SK-N-SH (cell line): ENCODE data around the gene UBTD2. TPM values are rescaled to one million over a fixed set of nuclear protein-coding genes. Genes with fewer than 3 reads are reported as not detected.
"Not testable (repeated sequence)": the region's sequence is repeated elsewhere in the genome, so short reads cannot be mapped to it uniquely, and the experiment has no call there.

Source experiments
- CTCF ChIA-PET: fragments of 300-600, 350-600 bp; formaldehyde crosslinking; extraction: SDS; loops from one replicate; lab custom pipeline; 2021; lab: Yijun Ruan, JAX
- POLR2A ChIA-PET: fragments of 350-600 bp; sonication (Branson Sonifier 250); formaldehyde crosslinking; extraction: SDS; loops from one replicate; lab custom pipeline; 2020; ENCODE audit warnings: antibody characterized with exemption, inconsistent platforms; lab: Yijun Ruan, JAX
- DNase-seq: peaks from one replicate; pipeline ENCODE4 v3.0.0; 2012
- H2AFZ ChIP-seq: fragments of 200-600 bp; sonication (generic); 2 replicates; pipeline ENCODE4 v1.8.1; 2016; ENCODE audit warnings: antibody characterized with exemption, mild to moderate bottlenecking, low read depth
- H3F3A ChIP-seq: fragments of 200-600 bp; sonication (generic); replicated peaks from 2 replicates; pipeline ENCODE3; 2016; ENCODE audit warnings: antibody characterized with exemption, mild to moderate bottlenecking; ENCODE audit not compliant: insufficient read depth
- H3K27ac ChIP-seq, 2 experiments: fragments of 200-500 bp in 1 of 2; fragments of 200-600 bp in 1 of 2; sonication (Bioruptor generic) in 1 of 2; sonication (generic), shearing (Covaris generic) in 1 of 2; 2 replicates each; pipeline versions ENCODE4 v1.5.1 to v1.6.1; 2014 to 2016; ENCODE audit warnings: low read depth in 2 of 2, inconsistent platforms in 1 of 2, low read length in 1 of 2, mild to moderate bottlenecking in 1 of 2, mixed read lengths in 1 of 2
- H3K27me3 ChIP-seq: fragments of 200-600 bp; sonication (generic), shearing (Covaris generic); 2 replicates; pipeline ENCODE4 v1.6.1; 2016; ENCODE audit warnings: mixed run types; ENCODE audit not compliant: insufficient read depth
- H3K36me3 ChIP-seq, 2 experiments: fragments of 200-500 bp in 1 of 2; fragments of 200-600 bp in 1 of 2; sonication (Bioruptor generic) in 1 of 2; sonication (generic) in 1 of 2; replicated peaks in 1 of 2; 2 replicates each; pipeline versions ENCODE3 to v1.5.1; 2014 to 2016; ENCODE audit warnings: low read length in 1 of 2, mild to moderate bottlenecking in 1 of 2; ENCODE audit not compliant: insufficient read depth in 2 of 2, control insufficient read depth in 1 of 2
- H3K4me1 ChIP-seq, 2 experiments: fragments of 200-500 bp in 1 of 2; fragments of 200-600 bp in 1 of 2; sonication (Bioruptor generic) in 1 of 2; sonication (generic), shearing (Covaris generic) in 1 of 2; 2 replicates each; pipeline versions ENCODE4 v1.5.1 to v1.6.1; 2014 to 2016; ENCODE audit warnings: low read depth in 1 of 2, low read length in 1 of 2, mixed run types in 1 of 2; ENCODE audit not compliant: insufficient read depth in 2 of 2, control insufficient read depth in 1 of 2
- H3K4me2 ChIP-seq: fragments of 200-600 bp; sonication (generic), shearing (Covaris generic); 2 replicates; pipeline ENCODE4 v1.6.1; 2017; ENCODE audit warnings: mixed run types
- H3K4me3 ChIP-seq, 2 experiments: fragments of 200-500 bp in 1 of 2; fragments of 200-600 bp in 1 of 2; sonication (Bioruptor generic) in 1 of 2; sonication (generic), shearing (Covaris generic) in 1 of 2; 2 replicates each; pipeline versions ENCODE4 v1.5.1 to v1.8.1; 2014 to 2016; ENCODE audit warnings: low read depth in 2 of 2, inconsistent platforms in 1 of 2, low read length in 1 of 2, mild to moderate bottlenecking in 1 of 2, mixed read lengths in 1 of 2, moderate library complexity in 1 of 2
- H3K79me2 ChIP-seq: fragments of 200-600 bp; sonication (generic); 2 replicates; pipeline ENCODE4 v1.8.1; 2017; ENCODE audit warnings: mild to moderate bottlenecking; ENCODE audit not compliant: insufficient read depth
- H3K9ac ChIP-seq: fragments of 200-600 bp; sonication (generic); 2 replicates; pipeline ENCODE4 v1.6.1; 2017; ENCODE audit warnings: mixed run types
- H3K9me2 ChIP-seq: fragments of 200-600 bp; sonication (generic); 2 replicates; pipeline ENCODE4 v1.6.1; 2017; ENCODE audit warnings: mixed run types
- H3K9me3 ChIP-seq: fragments of 200-600 bp; sonication (generic); 2 replicates; pipeline ENCODE4 v1.6.1; 2017; ENCODE audit warnings: mixed run types, mild to moderate bottlenecking, moderate library complexity
- H4K20me1 ChIP-seq: fragments of 200-600 bp; sonication (generic); 2 replicates; pipeline ENCODE4 v1.6.1; 2017; ENCODE audit warnings: mild to moderate bottlenecking, mixed run types; ENCODE audit not compliant: insufficient read depth
- CHD2 ChIP-seq: fragments of 150-350 bp; IDR thresholded peaks from 2 replicates; pipeline ENCODE4 v1.6.1; 2018; ENCODE audit warnings: low read length; ENCODE audit not compliant: partially characterized antibody
- FOXJ3 ChIP-seq: sonication (generic); formaldehyde crosslinking; IDR thresholded peaks from 2 replicates; pipeline ENCODE4 v1.5.1; 2020; ENCODE audit warnings: mild to moderate bottlenecking, missing genetic modification reagents
- GABPA ChIP-seq: IDR thresholded peaks from 2 replicates; pipeline ENCODE4 v1.4.0; 2012; ENCODE audit warnings: low read depth, mild to moderate bottlenecking
- JUND ChIP-seq: IDR thresholded peaks from 2 replicates; pipeline ENCODE4 v1.4.0; 2012
- MXI1 ChIP-seq: IDR thresholded peaks from 2 replicates; pipeline ENCODE4 v1.6.1; 2012; ENCODE audit warnings: mild to moderate bottlenecking, low read depth, low read length, improper control_type of control experiment
- NFIC ChIP-seq: IDR thresholded peaks from 2 replicates; pipeline ENCODE4 v1.4.0; 2012; ENCODE audit warnings: borderline replicate concordance
- RAD21 ChIP-seq: IDR thresholded peaks from 2 replicates; pipeline ENCODE4 v1.6.1; 2012; ENCODE audit warnings: mild to moderate bottlenecking, low read length
- RCOR1 ChIP-seq: fragments of 150-350 bp; IDR thresholded peaks from 2 replicates; pipeline ENCODE4 v1.6.1; 2017; ENCODE audit warnings: antibody characterized with exemption, low read length
- RXRA ChIP-seq: IDR thresholded peaks from 2 replicates; pipeline ENCODE4 v1.4.0; 2012; ENCODE audit warnings: low read depth, mild to moderate bottlenecking, borderline replicate concordance
- SMC3 ChIP-seq: IDR thresholded peaks from 2 replicates; pipeline ENCODE4 v1.6.1; 2012; ENCODE audit warnings: low read depth, low read length, improper control_type of control experiment
- whole genome bisulfite sequencing: methylation state at CpG from one replicate; pipeline ENCODE4 v1.1.6; 2017; ENCODE audit warnings: low lambda C conversion rate; 5-methylcytosine and 5-hydroxymethylcytosine counted together
- polyA plus RNA-seq, 3 experiments: library from polyadenylated mRNA; depleted of rRNA; stranded (reverse); fragments of >200 nt; gene quantifications; 2 replicates each; pipeline ENCODE4 v1.2.3, GENCODE V29; 2012
- TF ChIP-seq, protein P1 (sequence below): fragments of 200-600 bp; sonication (generic); IDR thresholded peaks from 2 replicates; pipeline ENCODE4 v1.6.1; 2017; ENCODE audit warnings: antibody characterized with exemption, mild to moderate bottlenecking, moderate library complexity

The UBTD2 gene
- polyA plus RNA-seq, 1 of the 3 experiments (the other 2 are of a cell fraction): 13.8 TPM

- WGBS: 39% methylated on average over 3 of the region's 5 CpGs
- peak; percentile 76 for DNase-seq
- H3K9me2 ChIP-seq: no peaks in the 10 kb centered on the region
- peak overlapping the region in 1 of 2 experiments; percentile 3; a peak in 1 of 4 replicates for H3K4me3 ChIP-seq
- TF ChIP-seq RXRA (no peak), FOXJ3 (no peak), JUND (no peak), CHD2 (no peak), SMC3 (peak; percentile 80), MXI1 (no peak), NFIC (peak; percentile 39; the same call in 1 of the 2 replicates), RCOR1 (no peak), RAD21 (peak; percentile 93), GABPA (no peak)
- TF ChIP-seq, protein P1, sequence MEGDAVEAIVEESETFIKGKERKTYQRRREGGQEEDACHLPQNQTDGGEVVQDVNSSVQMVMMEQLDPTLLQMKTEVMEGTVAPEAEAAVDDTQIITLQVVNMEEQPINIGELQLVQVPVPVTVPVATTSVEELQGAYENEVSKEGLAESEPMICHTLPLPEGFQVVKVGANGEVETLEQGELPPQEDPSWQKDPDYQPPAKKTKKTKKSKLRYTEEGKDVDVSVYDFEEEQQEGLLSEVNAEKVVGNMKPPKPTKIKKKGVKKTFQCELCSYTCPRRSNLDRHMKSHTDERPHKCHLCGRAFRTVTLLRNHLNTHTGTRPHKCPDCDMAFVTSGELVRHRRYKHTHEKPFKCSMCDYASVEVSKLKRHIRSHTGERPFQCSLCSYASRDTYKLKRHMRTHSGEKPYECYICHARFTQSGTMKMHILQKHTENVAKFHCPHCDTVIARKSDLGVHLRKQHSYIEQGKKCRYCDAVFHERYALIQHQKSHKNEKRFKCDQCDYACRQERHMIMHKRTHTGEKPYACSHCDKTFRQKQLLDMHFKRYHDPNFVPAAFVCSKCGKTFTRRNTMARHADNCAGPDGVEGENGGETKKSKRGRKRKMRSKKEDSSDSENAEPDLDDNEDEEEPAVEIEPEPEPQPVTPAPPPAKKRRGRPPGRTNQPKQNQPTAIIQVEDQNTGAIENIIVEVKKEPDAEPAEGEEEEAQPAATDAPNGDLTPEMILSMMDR: peak; percentile 93
- POLR2A ChIA-PET: interaction anchor here (1.1 to 1.6 kb wide), 2 partner anchors 105 to 287 kb away, joined by 3 to 4 read pairs; partner anchors contain the start of genes FBXW11 and STK10
- no peak overlapping the region for H3K27ac ChIP-seq
- no peak overlapping the region for H3K4me2 ChIP-seq
- H4K20me1 ChIP-seq: no peaks in the 10 kb centered on the region
- no peaks in the 10 kb centered on the region for H3K27me3 ChIP-seq
- CTCF ChIA-PET: interaction anchor here (0.5 to 1.7 kb wide), 48 partner anchors 8 to 663 kb away, joined by 3 to 25 read pairs (median 4); partner anchors contain the start of genes EFCAB9, FBXW11, STK10 and UBTD2
- no peaks in the 10 kb centered on the region for H3F3A ChIP-seq
- H3K79me2 ChIP-seq: no peaks in the 10 kb centered on the region
- no peaks in the 10 kb centered on the region for H3K9me3 ChIP-seq
- H3K9ac ChIP-seq: no peak overlapping the region
- H3K4me1 ChIP-seq: peaks cover 0 to 4% of the 10 kb centered on the region in 2 experiments; a peak in 1 of 4 replicates
- H2AFZ ChIP-seq: no peak overlapping the region
- H3K36me3 ChIP-seq: no peaks in the 10 kb centered on the region
Measured at GRCh38 chr5:172293054-172293744, 9.6 kb upstream of the UBTD2 start.

- H3F3A ChIP-seq, H3K4me1 ChIP-seq, H3K4me2 ChIP-seq, H4K20me1 ChIP-seq, H3K9me3 ChIP-seq, H3K36me3 ChIP-seq, H3K4me3 ChIP-seq, H3K9ac ChIP-seq, H3K9me2 ChIP-seq, H3K27ac ChIP-seq, H3K79me2 ChIP-seq, DNase-seq, H3K27me3 ChIP-seq, H2AFZ ChIP-seq: not testable (repeated sequence)
- ChIA-PET CTCF (interaction anchor here (1.0 to 1.7 kb wide), 7 partner anchors 10 to 874 kb away, joined by 3 to 8 read pairs (median 3); partner anchors contain the start of gene STK10), POLR2A (interaction anchor here (0.7 kb wide), 1 partner anchor 281 kb away, joined by 3 read pairs; no protein-coding TSS in a partner anchor)
- WGBS: 68% methylated on average over 5 of the region's 5 CpGs
Measured at GRCh38 chr5:172291837-172292236, 8.3 kb upstream of the UBTD2 start.
